Islet precursor cell (in vitro differentiated cells): ENCODE data around the gene GPT2.
"Not testable (repeated sequence)": the region's sequence is repeated elsewhere in the genome, so short reads cannot be mapped to it uniquely, and the experiment has no call there.

ENCODE experiments used
- DNase-seq: peaks from one replicate; pipeline ENCODE4 v3.0.0-alpha.2; 2018

GPT2 gene

DNA sequence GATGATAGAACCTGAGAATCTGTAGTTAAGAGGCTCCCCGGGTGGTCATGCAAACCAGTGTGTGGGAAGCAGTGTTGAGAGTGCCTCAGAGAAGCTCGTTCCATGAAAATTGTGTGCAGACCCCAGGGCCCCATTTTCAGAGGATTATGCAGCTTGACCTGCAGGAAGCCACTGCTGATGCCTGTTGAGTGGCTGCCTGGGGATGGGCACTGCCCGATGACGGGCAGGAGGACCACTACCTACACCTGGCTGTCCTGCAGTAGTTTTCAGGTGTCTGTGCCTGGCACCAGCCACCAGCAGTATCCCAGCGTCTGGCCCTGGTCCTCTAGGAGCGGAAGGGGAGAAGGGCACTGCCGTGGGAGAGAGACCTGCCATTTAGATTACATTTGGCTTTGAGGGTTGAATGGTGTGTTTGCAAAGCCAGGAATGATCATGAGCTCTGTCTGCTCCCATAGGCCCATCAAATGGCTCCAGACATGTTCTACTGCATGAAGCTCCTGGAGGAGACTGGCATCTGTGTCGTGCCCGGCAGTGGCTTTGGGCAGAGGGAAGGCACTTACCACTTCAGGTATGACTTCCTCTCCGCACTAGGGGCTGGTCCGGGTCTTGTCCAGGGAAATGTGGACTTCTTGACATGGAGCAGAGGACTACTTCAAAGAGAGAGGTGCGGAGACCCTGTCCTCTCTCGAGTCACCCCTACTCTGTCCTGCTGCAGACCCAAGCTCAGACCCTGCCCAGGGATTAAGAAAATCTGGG is 42.5 kb downstream of the GPT2 start:
- DNase-seq = no peak

DNA sequence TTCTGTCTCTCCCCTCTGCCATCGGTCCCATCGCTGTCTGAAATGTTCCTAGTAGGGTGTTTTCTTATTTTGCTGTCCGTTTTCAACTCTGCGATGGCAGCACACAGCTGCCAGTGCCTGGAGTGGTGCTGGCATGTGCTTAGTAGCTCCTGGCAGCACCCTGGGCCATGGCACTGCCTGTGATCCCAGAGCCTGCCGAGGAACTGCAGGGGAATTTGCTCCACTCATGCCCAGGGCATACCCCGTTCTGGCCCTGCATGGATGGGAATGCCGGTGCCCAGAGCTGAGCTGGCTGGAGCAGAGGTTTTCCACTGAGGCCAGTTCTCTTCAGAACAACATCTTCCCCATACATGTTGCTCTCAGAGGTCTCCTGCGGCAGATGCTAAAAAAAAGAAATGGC is 43.1 kb downstream of the GPT2 start:
- DNase-seq = no peak

DNA sequence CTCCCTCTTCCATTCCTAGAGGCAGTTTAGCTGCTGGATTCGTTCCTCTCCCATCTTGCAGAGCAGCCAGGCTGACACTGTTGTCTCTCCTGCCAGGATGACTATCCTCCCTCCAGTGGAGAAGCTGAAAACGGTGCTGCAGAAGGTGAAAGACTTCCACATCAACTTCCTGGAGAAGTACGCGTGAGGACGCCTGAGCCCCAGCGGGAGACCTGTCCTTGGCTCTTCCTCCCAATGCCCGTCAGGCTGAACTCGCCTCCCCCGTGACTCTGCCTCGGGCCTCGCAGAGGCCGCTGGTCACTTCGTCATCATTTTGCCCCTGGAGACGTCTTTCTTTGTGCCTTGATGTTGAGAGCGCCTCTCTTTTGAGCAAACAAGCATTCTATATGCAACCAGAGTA is 44.6 kb downstream of the GPT2 start:
- no peak for DNase-seq

DNA sequence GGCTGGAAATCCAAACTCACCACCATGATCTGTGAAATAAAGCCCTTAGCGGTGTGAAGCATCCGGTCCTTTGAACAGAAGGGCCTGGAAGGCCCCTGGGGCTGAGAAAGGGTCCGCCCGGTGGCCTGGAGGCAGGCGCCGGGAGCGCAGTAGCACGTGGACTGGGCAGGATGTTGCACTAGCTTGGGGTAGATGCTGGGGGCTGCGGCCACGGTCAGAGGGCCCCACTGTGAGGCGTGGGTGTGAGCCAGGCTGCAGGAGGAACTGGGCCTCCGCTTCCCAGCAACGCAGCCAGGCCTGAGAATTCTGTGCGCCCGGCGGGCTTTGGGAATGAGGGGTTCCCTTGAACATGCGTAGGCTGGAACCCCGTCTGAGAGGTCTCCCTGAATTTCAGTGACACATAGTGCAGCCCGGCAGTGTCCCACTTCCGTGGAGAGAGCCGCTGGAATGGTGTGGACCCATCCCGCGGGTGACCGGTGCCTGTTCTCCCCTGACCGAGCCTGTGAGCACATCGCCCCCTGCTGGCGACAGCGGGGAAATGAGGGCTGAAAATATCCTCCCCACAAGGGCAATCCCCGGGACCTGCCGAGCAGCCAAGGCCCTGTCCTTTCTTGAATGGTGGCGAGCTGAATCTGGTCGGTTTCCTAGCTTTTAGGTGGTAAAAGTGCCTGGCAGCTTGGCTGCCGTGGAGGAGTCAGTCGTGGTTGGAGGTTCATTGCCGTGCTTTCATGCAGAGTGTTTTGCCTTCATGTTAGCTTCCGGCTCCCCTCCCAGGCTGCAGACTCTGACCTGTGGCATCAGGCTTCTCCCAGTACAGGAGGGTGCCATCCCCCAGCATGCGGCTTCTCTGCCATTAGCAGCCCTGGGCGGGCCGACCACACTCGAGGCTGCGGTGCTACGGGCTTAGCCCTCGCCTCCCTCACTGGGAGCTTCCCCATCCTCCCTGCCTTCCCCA is 45.5 kb downstream of the GPT2 start:
- DNase-seq = peak; percentile 85

DNA sequence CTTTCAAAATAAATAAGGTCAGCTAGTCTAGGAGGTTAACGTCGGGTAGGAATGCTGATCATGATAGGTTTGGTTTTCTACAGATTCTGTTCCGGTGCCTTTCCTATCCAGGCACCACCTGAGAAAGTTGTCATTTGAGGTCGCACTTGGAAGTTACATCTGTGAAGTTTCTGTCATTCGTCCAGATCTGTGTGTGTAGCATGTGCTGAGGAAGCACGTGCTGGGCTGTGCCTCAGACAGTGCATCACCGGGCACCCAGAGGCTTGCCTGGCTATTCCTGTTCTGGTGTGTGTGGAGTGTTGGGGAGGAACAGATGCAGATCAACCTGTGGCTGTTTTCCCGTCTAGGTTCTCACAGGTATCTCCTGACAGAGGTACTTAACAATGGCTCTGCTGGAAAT is 46.7 kb downstream of the GPT2 start:
- DNase-seq = no peak

DNA sequence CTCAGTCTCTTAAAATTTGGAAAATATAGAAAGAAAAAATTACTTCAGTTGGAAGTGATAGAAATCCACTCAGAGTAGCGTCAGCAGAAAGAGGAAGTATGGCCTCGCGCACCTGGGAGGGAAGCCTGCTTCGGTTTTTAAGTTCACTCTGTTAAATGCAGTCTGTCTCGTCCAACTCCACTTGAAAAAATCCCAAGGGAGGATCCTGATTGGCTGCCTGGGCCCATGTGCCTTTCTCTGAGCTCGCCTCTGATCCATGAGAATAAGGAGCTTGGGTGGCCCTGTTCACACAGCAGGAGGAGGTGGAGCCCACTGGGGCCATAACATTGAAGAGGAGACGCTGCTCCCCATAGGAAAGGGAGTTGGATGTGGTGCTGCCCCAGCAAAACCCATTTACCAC is 48.6 kb downstream of the GPT2 start:
- DNase-seq = no peak

DNA sequence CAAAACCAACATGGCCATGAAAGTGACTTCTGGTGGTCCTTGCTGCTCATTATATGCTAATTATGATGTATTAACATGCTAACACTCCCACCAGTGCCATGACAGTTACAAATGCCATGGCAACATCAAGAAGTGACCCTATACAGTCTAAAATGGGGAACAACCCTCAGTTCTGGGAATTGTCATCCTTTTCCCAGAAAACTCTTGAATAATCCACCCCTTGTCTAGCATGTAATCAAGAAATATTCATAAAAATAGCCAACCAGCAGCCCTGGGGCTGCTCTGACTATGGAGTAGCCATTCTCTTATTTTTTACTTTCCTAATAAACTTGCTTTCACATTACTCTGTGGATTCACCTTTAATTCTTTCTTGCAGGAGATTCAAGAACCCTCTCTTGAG is 53.4 kb downstream of the GPT2 start:
- DNase-seq = no peak

DNA sequence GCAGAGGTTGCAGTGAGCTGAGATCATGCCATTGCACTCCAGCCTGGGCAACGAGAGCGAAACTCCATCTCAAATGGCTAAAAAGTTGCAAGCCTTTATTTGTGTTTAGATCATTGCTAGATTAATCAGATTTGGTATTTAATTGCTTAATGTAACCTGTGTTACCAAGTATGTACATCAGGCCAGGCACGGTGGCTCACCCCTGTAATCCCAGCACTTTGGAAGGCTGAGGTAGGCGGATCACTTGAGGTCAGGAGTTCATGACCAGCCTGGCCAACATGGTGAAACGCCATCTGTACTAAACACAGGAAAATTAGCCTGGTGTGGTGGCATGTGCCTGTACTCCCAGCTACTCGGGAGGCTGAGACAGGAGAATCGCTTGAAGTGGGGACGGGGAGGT is 60.6 kb downstream of the GPT2 start:
- not testable (repeated sequence) for DNase-seq

DNA sequence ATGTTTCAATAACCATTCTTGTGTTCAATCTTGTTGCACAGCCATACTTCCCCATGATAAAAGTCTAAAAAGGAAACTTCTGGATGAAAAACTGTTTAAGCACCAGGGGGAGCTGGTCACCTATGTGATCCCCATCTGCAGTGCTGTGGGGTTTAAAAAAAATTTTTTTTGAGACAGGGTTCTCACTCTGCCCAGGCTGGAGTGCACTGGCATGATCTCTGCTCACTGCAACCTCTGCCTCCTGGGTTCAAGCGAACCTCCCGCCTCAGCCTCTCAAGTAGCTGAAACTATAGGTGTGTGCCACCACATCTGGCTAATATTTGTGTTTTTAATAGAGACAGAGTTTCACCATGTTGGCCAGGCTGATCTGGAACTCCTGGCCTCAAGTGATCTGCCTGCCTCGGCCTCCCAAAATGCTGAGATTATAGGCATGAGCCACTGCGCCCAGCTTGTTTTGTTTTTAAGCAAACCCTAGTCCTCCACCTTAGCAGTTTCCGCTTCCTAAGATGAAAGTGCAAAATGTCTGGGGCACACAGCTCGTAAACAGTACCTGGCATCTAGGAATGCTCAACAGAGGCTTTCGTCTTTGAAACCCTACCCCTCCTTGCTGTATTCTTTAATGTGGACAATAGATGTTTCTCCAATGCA is 63.9 kb downstream of the GPT2 start:
- DNase-seq = no peak

DNA sequence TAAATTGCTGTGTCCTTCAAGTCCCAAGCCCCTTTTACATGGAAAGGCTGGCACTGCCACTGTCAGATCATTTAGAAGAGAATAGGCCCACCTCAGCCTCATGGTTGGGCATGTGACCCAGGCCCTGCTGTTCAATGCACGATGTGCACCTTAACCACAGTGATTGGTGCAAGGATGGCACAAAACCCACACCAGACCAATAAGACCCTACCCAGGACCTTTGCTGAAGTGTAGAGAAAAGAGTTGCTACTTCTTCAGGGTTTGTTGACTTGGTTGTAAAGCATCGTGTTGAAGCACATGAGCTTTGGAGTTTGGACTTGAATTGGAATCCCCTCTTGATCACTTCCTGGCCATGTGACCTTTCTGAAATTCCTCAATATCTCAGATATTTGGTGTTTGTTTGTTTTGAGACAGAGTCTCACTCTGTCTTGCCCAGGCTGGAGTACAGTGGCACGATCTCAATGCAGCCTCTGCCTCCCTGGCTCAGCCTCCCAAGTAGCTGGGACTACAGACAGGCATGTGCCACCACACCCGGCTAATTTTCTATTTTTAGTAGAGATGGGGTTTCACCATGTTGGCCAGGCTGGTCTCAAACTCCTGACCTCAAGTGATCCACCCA is 64.5 kb downstream of the GPT2 start:
- DNase-seq = no peak

DNA sequence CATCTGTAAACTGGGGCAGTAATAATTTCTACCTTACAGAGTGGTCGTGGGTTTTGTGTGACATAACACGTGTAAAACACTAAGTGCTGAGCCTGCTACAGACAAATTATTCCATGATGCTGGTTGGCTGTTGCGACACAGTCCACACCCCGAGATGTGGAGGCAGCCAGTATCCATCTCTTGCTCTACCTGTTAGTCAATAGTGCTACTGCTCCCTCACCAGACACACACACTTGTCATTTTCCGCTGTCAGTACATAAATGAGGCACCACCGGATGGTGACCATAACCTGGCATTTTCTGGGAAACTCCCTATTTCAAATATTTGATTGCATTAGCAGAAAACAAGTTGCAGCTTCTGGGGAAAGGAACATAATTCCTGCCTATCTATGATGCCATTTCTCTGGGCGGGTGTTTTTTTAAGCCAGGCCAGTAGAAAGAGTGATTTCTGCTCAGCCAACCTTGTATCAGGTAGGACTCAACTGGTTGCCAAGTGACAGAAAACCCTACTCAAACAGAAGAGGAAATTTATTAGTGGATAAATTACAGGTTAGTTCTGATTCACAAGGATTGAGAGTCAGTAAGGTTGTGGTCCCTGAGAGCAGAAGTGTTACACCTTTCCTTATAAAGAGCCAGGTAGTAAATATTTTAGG is 65.2 kb downstream of the GPT2 start:
- DNase-seq = no peak

DNA sequence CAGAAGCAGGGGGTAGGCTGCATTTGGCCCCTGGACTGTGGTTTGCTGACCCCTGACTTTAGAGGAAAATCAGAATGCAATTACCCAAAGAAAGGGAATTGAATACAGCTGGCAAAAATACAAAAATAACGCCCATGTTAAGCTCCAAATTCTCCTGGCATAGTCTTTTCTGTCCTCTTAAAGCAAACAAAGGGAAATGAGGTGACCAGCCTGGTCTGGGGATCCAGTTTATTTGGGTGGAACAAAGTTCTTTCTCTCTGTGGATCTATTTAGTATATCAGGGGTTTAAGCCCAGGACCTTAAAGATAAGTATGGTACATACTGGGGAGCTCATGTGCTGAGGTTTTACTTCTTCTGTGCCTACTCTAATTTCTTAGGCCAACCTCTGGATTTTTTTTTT is 65.8 kb downstream of the GPT2 start:
- DNase-seq = no peak

DNA sequence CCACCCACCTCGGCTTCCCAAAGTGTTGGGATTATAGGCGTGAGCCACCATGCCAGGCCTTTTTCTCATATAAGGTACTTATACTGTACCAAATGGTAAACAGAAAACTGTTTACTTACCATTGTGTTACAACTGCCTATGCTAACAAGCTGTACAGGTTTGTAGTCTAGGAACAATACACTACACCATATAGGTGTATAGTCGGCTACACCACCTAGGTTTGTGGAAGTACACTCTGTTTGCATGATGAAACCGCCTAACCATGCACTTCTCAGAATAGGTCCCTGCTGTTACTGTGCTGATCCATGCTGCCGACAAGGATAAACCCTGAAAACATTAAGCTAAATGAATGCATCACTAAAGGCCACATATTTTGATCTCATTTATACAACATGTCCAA is 70.4 kb downstream of the GPT2 start:
- DNase-seq = no peak

DNA sequence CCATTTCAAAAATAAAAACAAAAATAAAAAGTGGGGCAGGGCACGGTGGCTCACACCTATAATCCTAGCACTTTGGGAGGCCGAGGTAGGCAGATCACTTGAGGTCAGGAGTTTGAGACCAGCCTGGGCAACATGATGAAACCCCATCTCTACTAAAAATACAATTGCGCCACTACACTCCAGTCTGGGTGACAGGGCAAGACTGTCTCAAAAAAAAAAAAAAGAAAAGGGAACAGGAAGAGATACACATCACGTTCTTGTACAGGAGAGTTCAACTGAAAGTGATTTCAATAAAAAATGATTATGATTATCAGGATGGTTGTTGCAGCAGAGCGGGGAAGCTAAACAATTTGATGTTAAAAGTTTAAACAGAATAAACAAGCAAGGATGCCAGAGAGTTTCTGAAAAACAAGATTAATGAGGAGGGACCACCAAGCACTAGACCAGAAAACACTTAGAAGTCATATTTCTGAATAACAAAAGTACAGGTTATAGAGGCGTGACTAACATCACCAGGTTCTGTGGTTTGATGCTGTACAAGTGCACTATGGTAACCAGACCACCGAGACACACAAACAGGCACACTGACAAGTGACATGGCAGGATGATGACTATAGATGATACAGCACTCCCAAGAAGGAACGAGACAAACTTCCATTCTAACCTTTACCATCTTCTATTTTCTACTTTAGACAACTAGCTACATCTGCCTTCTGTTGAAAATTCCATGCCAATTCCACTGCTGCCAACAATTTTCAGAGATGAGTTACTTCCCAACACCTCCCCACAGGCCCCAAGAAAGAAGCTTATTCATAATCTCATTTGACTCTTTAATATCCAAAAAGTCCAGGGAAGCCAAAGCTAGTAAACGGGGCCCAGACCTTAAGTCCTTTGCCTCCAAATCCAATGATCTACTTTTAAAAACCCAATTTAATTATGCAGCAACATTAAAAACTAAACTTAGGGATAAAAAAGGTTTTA is 77.5 kb downstream of the GPT2 start:
- no peak for DNase-seq

DNA sequence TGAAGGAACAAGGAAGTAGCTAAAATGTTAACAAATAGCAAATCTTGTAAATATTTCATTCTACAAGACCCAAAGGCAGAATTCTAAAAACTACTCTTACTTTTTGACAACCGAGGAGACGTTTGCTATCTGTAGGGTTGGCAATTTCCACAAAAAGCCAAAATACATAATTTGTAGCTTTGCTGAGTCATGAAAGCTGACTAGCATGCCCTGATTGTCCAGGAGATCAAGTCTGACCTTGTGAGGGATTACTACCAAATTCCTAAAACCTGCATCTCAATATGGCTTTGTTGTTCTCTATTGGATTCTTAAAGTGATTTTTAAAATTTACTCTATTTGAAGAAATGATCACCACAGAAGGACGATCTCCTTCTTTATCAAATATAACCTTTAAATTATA is 78.5 kb downstream of the GPT2 start:
- no peak for DNase-seq

DNA sequence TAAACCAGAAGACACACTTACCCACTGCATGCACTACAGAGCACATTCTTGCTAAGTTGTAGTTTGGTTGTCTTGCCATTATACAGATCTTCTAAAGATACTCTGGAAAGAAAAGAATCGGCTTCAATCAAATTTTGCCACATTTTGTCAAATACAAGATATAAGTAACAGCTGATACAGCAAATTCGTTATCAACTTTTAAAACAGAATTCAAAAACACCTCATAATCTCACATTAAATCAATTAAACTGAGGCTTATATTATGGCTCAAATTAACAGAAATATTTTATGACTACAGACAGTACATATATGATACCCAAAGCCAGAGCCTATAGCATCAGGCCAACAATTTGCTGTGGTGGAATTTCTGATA is 83.9 kb downstream of the GPT2 start:
- no peak for DNase-seq

DNA sequence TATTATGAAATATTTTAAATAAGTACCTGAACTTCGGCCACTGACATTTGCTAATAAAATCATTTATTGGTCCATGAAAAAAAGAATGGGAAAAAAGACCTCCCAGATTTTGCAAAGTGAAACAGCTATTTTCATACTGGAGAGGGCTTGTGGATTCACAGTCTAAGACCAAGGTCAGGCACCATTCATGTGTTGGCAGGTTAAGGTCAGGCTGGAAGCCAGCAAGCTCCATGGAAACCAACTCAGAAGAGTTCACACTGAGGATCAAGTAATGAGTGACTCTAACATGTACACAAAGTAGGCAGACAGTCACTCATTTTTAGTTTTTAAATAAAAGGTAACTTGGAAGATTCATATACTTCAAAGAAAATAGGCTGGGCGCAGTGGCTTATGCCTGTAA is 85.9 kb downstream of the GPT2 start:
- DNase-seq = no peak

DNA sequence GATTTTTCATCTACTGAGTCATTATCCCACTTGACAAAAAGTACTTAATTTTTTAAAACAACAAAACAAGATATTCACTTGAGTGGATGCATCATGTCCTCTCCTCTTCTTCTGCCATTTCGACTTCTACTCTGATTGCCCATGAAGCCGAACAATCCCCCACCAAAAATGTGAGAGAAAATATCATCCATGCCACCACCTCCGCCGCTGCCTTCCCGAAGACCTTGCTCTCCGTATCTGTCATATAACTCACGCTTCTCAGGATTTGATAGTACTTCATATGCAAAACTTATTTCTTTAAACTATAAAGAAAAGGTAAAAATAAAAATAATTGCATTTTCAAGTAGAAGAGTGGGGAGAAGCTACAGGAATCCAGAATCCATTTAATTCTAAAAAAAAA is 87.1 kb downstream of the GPT2 start:
- no peak for DNase-seq

DNA sequence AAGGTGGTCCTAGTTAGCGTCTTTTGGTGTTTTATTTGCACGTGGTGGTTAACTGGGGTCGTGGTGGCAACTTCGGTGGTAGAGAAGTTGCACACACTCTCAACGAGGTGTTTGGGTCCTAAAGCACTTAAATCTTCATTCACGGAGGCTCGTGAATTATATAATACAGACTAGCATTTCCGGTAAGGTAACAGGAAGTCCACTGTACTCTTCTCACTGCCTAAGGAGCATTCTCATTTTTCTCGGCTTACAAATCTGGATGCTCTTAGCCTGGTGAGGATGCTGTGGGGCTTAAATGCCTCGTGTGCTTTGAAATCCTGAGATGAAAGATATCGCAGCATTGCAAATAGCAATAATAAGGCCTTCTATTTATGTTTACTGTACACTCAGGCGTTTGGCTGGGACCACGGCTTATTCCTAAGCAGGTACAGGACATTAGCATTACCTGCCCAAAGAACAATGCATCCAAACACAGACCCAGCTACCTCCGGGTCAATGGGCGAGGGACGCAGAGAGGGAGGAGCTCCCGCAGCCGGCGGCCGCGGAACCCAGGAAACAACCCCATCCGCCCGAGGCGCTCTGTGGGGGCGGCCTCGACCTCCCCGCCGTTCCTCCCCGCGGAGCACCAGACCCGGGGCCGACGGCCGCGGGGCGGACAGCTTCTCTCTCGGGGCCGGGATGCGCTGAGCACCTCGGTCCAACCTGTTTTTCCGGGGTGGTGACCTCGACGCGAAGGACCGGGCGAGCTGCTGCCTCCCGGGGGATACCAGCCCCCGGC is 88.5 kb downstream of the GPT2 start:
- DNase-seq = peak; percentile 67

DNA sequence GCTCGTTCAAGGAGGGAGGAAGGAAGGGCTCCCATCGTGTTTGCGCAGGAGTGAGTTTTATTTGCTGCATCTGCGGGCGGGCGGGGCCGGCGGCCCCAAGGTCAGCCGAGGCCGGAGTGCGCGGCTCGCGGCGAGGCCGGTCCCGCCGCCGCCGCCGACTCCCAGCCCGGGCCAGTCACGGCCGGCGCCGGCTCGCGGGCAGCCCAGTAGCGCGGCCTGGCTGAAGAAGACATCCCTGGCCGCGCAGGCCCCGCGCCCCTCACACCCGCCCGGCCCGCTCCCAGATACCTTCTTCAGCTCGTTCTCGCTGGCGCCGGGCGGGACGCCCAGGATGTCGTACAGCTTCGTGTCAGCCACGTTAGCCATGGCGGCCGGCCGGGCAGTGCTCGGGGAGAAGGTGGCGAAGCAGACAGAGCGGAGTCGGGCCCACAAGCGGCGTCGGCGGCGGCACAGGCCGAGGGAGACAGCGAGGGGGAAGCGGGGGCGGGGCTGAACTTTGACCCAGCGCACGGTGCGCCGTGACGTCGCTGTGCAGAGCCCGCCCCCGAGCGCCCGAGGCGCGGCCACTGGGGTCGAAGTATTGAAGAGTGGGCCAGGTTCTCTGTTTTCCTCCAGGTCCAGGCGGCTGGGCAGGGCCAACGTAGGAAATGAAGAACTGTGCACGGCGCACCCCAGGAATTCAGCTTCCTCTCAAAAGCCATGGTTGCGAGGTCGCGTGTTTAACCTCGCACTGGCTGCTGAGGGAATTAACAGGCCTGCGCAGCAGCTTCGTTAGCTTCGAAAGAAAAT is 89.2 kb downstream of the GPT2 start, which contains the start of gene DNAJA2:
TSS of gene DNAJA2 (minus strand) at position 468 of the 789 bp plus-strand sequence. CDS start at position 366, 102 bp downstream.
- peak; percentile 94 for DNase-seq
